Measurements from ENCODE around the gene HIPK2. TPM values are rescaled to one million over a fixed set of nuclear protein-coding genes. Genes with fewer than 3 reads are reported as not detected.

Gene HIPK2
- total RNA-seq, 1 donor from 2014 or later, result 47.2 TPM

DNA sequence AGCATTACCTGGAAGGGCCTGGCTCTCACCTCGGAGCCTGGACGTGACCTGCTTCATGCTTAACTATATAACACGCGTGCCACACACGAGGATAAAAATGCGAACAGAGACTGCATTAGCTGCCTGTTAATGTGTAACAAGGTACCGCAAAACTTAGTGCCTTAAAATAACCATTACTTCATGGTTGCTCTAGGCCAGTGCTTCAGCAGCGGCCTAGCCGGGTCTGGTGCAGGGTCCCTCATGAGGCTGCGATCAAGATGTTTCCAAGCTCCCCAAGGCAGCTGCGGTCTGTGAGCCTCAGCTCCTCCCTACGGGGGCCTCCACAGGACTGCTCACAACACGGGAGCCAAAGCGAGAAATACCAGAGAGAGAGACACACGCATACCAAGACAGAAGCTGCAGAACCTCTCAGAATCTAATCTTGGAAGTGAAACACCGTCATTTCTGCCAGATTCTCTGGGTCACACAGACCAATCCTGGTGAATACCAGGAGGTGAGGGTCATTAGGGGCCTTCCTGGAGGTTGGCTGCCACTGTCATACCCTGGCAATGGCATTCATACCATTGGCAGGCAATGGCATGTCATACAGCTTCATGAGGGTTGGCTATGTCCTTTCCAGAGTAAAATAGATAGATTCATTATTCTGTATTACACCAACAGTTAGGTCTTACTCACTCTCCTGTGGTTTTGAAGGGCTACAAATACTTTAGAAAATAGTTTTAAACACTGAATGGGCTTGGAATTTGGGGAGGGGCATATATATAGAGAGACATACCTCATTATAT, 94.5 kb downstream of the HIPK2 start:
- H3K27ac Mint-ChIP-seq (ENCODE audit: unreplicated experiment), result no peak overlapping the region
- DNase-seq (ENCODE audit: low spot score), result no peak
- H3K9me3 Mint-ChIP-seq (ENCODE audit: unreplicated experiment), result peaks cover 5% of the 10 kb centered on the region
- H3K36me3 Mint-ChIP-seq (ENCODE audit: low read depth, unreplicated experiment), result peaks cover 6% of the 10 kb centered on the region
- H3K4me1 Mint-ChIP-seq (ENCODE audit: unreplicated experiment), result peaks cover 35% of the 10 kb centered on the region
- peaks cover 2% of the 10 kb centered on the region for H3K27me3 Mint-ChIP-seq (ENCODE audit: unreplicated experiment)
- H3K4me3 Mint-ChIP-seq (ENCODE audit: unreplicated experiment), result no peak overlapping the region
- TF ChIP-seq CTCF (IDR thresholded peaks at IDR 0.05; ENCODE audit: unreplicated experiment), result no peak

DNA sequence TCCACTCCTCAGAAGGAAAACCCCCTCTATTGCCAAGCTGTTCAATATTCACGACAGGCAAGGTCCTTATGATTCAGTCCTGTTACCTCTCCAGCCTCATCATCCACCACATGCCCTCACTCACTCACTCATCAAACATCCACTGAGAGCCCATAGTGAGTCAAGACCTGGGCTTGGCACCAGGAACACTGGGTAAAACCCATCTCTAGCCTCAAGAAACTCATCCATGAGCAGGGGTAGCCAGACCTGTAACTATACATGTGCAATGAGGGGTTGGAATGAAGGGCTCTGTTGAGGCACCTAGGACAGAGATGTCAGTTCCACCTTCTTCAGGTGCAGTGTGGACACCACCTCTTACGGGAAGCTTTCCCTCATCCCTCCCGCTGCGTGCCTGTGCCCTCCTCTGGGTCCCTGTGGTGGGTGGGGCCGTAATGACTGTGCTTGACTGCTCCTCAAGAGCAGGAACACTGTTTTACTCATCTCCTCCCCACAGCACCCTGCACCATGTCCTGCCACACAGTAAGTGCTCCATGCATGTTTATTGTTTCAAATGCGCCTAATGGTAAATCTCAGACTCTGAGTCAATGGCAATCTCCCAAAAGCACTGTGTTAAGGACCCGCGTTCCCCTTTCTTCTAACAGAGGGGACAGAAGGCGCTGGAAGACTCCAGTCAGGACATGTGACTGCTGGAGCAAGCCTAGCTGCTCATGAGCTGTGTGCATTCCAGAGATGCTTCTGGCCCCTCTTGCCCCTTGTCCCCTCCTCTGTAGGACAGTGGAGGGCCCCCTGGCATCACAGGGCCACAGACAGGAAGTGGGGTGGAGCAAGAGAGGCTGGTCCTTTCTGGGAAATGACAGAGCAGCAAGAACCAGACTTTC, 95.4 kb downstream of the HIPK2 start:
- DNase-seq (ENCODE audit: low spot score), result no peak
- Mint-ChIP-seq H3K4me3 (ENCODE audit: unreplicated experiment) (no peak overlapping the region), H3K4me1 (ENCODE audit: unreplicated experiment) (peaks cover 35% of the 10 kb centered on the region), H3K27ac (ENCODE audit: unreplicated experiment) (no peak overlapping the region), H3K36me3 (ENCODE audit: low read depth, unreplicated experiment) (peaks cover 6% of the 10 kb centered on the region), H3K27me3 (ENCODE audit: unreplicated experiment) (peaks cover 4% of the 10 kb centered on the region), H3K9me3 (ENCODE audit: unreplicated experiment) (peaks cover 5% of the 10 kb centered on the region)
- no peak for TF ChIP-seq CTCF (IDR thresholded peaks at IDR 0.05; ENCODE audit: unreplicated experiment)

GRCh38 chr7:139681812-139682135, 96.0 kb downstream of the HIPK2 start:
- Mint-ChIP-seq H3K4me3 (ENCODE audit: unreplicated experiment) (no peak overlapping the region), H3K36me3 (ENCODE audit: low read depth, unreplicated experiment) (peaks cover 6% of the 10 kb centered on the region), H3K27me3 (ENCODE audit: unreplicated experiment) (peaks cover 4% of the 10 kb centered on the region), H3K27ac (ENCODE audit: unreplicated experiment) (no peak overlapping the region), H3K4me1 (ENCODE audit: unreplicated experiment) (peaks cover 35% of the 10 kb centered on the region), H3K9me3 (ENCODE audit: unreplicated experiment) (peaks cover 5% of the 10 kb centered on the region)
- no peak for DNase-seq (ENCODE audit: low spot score)
- no peak for TF ChIP-seq CTCF (IDR thresholded peaks at IDR 0.05; ENCODE audit: unreplicated experiment)

DNA sequence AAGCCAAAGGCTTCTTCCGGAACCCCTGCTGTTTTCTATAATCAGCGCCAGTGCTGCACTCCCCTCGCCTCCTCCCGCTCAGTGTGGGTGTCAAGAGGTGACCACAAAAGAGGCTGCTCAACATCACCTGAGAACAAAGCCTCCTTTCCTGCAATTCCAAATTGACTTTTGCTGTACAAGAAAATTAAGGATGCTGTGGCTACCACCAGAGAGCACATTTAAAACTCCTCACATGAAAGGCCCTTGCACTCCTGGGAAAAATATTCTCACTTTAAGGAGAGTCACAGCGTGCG, 96.4 kb downstream of the HIPK2 start:
- peak overlapping the region; percentile 58 for H3K27ac Mint-ChIP-seq (ENCODE audit: unreplicated experiment)
- TF ChIP-seq CTCF (IDR thresholded peaks at IDR 0.05; ENCODE audit: unreplicated experiment), result no peak
- peaks cover 4% of the 10 kb centered on the region for H3K27me3 Mint-ChIP-seq (ENCODE audit: unreplicated experiment)
- peaks cover 35% of the 10 kb centered on the region for H3K4me1 Mint-ChIP-seq (ENCODE audit: unreplicated experiment)
- no peak overlapping the region for H3K4me3 Mint-ChIP-seq (ENCODE audit: unreplicated experiment)
- H3K36me3 Mint-ChIP-seq (ENCODE audit: low read depth, unreplicated experiment), result peaks cover 6% of the 10 kb centered on the region
- peaks cover 5% of the 10 kb centered on the region for H3K9me3 Mint-ChIP-seq (ENCODE audit: unreplicated experiment)
- no peak for DNase-seq (ENCODE audit: low spot score)

Data from endothelial cell (in vitro differentiated cells).